ENCODE data around the gene EGLN2. TPM values are rescaled to one million over a fixed set of nuclear protein-coding genes. Genes with fewer than 3 reads are reported as not detected.
"Not testable (repeated sequence)": the region's sequence is repeated elsewhere in the genome, so short reads cannot be mapped to it uniquely, and the experiment has no call there.

EGLN2 gene
- total and polyA plus RNA-seq, 8 donors: 22.3 to 82.1 (median 27.8) TPM

DNA sequence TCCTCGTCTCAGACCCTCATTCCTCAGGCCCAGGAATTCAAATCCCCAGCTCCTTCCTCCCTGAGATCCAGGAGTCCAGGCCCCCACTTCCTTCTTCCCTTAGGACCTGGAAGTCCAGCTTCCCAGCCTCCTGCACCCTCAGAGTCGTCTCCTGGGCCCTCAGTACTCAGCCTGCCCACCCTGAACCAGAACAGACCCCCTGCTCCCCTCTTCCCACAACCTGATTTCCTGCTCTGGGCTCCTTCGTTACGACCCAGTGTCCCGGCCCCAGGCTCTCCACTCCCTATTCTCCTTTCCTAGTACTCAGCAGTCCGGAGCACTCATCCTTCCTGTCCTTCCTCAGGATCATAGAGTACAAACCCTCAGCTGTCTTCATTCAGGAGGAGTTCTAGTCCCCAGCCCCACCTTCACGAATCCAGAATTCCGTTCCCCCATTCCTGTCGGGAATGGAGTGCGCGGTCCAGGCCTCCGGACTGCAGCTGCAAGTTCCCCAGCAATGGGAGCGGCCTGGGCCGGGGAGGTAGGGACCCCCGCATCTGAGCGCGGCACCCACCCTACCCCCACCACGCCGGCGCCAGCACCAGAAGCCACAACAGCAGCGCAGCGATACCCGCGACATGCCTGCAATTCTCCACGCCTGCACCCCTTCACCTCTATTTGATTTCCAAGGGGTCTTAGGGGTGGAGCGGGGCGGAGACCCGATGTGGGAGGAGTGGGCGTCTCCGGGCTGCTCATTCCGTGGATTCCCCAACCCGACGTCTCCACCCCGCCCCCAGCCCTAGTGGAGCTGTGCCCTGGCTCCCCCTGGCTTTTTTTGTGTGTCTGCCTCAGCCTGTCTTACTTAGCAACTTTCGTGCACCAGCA lies 12.7 kb downstream of the EGLN2 start:
- ATAC-seq (no peak), DNase-seq (no peak), FAIRE-seq (no peak)
- TF ChIP-seq, protein P1, sequence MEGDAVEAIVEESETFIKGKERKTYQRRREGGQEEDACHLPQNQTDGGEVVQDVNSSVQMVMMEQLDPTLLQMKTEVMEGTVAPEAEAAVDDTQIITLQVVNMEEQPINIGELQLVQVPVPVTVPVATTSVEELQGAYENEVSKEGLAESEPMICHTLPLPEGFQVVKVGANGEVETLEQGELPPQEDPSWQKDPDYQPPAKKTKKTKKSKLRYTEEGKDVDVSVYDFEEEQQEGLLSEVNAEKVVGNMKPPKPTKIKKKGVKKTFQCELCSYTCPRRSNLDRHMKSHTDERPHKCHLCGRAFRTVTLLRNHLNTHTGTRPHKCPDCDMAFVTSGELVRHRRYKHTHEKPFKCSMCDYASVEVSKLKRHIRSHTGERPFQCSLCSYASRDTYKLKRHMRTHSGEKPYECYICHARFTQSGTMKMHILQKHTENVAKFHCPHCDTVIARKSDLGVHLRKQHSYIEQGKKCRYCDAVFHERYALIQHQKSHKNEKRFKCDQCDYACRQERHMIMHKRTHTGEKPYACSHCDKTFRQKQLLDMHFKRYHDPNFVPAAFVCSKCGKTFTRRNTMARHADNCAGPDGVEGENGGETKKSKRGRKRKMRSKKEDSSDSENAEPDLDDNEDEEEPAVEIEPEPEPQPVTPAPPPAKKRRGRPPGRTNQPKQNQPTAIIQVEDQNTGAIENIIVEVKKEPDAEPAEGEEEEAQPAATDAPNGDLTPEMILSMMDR (IDR thresholded peaks at IDR 0.05): no peak
- Histone ChIP-seq H3K27ac (peak overlapping the region in 1 of 4 donors; percentile 63), H3K27me3 (no peaks in the 10 kb centered on the region), H3K36me3 (no peaks in the 10 kb centered on the region), H3K9me3 (no peaks in the 10 kb centered on the region), H3K4me1 (peaks cover 0 to 2% (median 0%) of the 10 kb centered on the region in 3 donors), H3K4me3 (peak overlapping the region in 2 of 4 donors; percentile 29 to 42)
- intact Hi-C loops (cut with DNase I): loop anchor here in 1 of 3 donors (10.0 kb wide), 1 partner anchor 147 kb away; no protein-coding TSS in a partner anchor
- 59 to 68% methylated on average over 27 to 35 of the region's 35 CpGs for WGBS, 2 donors

DNA sequence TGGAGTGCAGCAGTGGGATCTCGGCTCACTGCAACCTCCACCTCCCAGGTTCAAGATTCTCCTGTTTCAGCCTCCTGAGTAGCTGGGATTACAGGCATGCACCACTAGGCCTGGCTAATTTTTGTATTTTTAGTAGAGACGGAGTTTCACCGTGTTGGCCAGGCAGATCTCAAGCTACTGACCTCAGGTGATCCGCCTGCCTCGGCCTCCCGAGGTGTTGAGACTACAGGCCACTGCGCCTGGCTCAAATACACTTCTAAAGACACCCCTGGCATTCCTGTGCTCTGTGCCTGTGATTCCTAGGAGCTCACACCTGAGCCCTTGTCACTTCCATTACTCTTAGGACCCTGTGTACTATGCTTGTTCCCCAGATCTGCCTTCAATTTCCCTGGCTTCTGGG lies 13.6 kb downstream of the EGLN2 start:
- not testable (repeated sequence) for DNase-seq, H3K36me3 ChIP-seq, ATAC-seq, FAIRE-seq, H3K27me3 ChIP-seq, H3K9me3 ChIP-seq, H3K27ac ChIP-seq, H3K4me1 ChIP-seq, H3K4me3 ChIP-seq
- 91 to 96% methylated on average over 7 of the region's 7 CpGs for WGBS, 2 donors
- intact Hi-C loops (cut with DNase I): loop anchor here in 1 of 3 donors (10.0 kb wide), 1 partner anchor 148 kb away; no protein-coding TSS in a partner anchor

DNA sequence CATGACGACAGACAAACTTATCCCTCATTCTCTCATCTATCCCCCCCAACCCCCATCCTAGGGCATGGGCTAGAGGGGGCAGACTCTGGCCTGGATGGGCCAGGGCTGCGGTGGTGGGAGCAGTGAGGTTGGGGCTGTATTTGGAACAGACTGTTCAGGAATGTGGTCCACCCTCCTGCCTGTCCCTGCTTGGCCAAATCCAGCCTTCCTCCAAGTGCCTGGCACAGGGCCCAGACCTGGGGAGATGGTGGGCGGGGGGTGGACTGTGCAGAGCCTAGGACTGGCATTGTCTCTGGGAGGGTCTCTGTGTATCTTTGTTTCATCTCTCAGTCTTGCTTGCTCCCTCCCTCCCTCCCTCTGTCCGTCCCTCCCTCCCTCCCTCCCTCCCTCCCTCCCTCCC lies 14.2 kb downstream of the EGLN2 start:
- no peaks in the 10 kb centered on the region for H3K4me1 ChIP-seq
- no peaks in the 10 kb centered on the region for H3K27me3 ChIP-seq
- 42 to 50% methylated on average over 3 to 4 of the region's 4 CpGs for WGBS, 2 donors
- FAIRE-seq: no peak
- intact Hi-C loops (cut with DNase I): loop anchor here in 1 of 3 donors (10.0 kb wide), 1 partner anchor 148 kb away; no protein-coding TSS in a partner anchor
- H3K9me3 ChIP-seq: no peaks in the 10 kb centered on the region
- no peak for ATAC-seq
- TF ChIP-seq, protein P1 (IDR thresholded peaks at IDR 0.05): no peak
- H3K4me3 ChIP-seq: no peak overlapping the region
- no peak overlapping the region for H3K27ac ChIP-seq
- H3K36me3 ChIP-seq: no peaks in the 10 kb centered on the region
- DNase-seq: no peak

DNA sequence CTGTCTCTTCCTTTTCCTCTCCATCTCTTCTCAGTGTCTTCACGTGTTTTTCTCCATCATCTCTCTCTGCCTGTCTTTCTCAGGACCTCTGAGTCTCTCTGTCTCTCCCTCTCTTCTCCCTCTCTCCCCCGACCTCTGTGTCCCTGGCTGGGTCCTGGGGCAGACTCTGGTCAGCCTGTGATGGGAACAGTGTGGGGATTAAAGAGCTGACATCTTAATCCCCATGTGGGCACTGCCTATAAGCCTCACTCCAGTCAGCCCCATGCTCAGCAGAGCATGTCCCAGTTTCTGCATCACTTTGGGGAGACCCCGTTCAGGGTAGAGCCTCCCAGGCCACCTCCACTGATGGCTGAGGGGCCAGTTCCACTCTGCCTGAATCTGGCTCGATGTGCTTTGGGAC lies 16.2 kb downstream of the EGLN2 start:
- H3K4me1 ChIP-seq: peaks cover 0 to 6% (median 3%) of the 10 kb centered on the region in 3 donors
- no peak for FAIRE-seq
- H3K36me3 ChIP-seq: no peaks in the 10 kb centered on the region
- H3K4me3 ChIP-seq: no peak overlapping the region
- intact Hi-C loops (cut with DNase I): loop anchor here in 1 of 3 donors (10.0 kb wide), 1 partner anchor 150 kb away; no protein-coding TSS in a partner anchor
- no peak for DNase-seq
- TF ChIP-seq, protein P1 (IDR thresholded peaks at IDR 0.05): no peak
- no peak overlapping the region for H3K27ac ChIP-seq
- ATAC-seq: no peak
- no peaks in the 10 kb centered on the region for H3K9me3 ChIP-seq
- H3K27me3 ChIP-seq: no peaks in the 10 kb centered on the region
- 54 to 68% methylated on average over 4 of the region's 4 CpGs for WGBS, 2 donors

DNA sequence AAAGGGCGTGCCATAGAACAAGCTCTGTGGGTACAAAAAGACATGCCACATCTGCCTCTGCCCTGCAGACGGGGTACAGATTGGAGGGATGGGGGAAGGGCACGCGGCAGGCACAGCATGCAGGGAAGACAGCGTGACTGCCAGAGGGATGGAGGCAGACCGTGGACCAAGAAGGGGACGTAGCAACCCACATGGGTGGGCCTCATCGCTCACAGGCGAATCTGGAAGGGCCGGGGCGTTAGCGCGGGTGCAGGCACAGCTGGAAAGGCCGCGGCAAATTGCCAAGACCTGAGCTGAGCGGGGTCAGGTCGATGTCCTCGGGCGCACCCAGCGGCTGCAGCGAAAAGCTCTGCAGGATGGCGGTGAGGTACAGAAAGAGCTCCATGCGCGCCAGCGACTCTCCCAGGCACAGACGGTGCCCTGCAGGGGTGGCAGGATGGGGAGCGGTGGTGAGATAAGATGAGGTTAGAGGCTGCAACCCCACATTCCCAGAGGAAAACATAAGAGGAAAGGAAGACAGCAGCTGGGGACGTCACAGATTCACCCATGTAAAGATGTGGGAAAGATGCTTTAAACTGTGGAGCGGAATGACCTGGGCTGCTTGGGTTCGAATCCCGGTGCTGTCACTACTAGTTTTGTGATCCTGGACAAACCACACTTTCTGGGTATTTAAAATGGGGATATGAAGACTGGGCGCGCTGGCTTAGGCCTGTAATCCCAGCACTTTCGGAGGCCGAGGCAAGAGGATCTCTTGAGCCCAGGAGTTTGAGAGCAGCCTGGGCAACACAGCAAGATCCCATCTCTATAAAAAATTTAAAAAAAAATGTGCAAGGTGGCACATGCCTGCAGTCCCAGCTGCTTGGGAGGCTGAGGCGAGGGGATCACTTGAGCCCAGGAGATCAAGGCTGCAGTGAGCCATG lies 19.7 kb downstream of the EGLN2 start:
- ATAC-seq (peak; percentile 79 to 91 (median 88)), DNase-seq (peak; percentile 77 to 94 (median 85))
- TF ChIP-seq, protein P1 (IDR thresholded peaks at IDR 0.05): peak in 1 of 4 donors; percentile 5
- H3K27me3 ChIP-seq, H3K36me3 ChIP-seq, H3K9me3 ChIP-seq, FAIRE-seq, H3K27ac ChIP-seq: not testable (repeated sequence)
- intact Hi-C loops (cut with DNase I): loop anchor here in 1 of 3 donors (10.0 kb wide), 1 partner anchor 154 kb away; no protein-coding TSS in a partner anchor
- peaks cover 18 to 23% (median 18%) of the 10 kb centered on the region in 3 donors for H3K4me1 ChIP-seq
- peak overlapping the region in 2 of 4 donors; percentile 24 to 36 for H3K4me3 ChIP-seq
- WGBS, 2 donors: 23 to 36% methylated on average over 23 to 32 of the region's 36 CpGs
